HFF-Myc (cell line): ENCODE data around the gene EIF4G3.
"Not testable (repeated sequence)": the region's sequence is repeated elsewhere in the genome, so short reads cannot be mapped to it uniquely, and the experiment has no call there.

Source experiments
- DNase-seq: peaks from one replicate; pipeline ENCODE4 v3.0.0-alpha.2; 2011; ENCODE audit warnings: low read depth; ENCODE audit errors: extremely low read depth
- H3K4me3 ChIP-seq: replicated peaks from 2 replicates; pipeline ENCODE4 v1.5.1; 2011; ENCODE audit warnings: low read depth, mild to moderate bottlenecking, control low read depth, low read length
- CTCF ChIP-seq: IDR thresholded peaks from 2 replicates; pipeline ENCODE4 v1.5.1; 2012; ENCODE audit warnings: mild to moderate bottlenecking, low read depth, low read length, control low read depth; ENCODE audit errors: missing control alignments

EIF4G3 gene

GRCh38 chr1:20913242-20913641 is 263.5 kb downstream of the EIF4G3 start:
- no peak for TF ChIP-seq CTCF
- no peak for DNase-seq
- no peak overlapping the region for H3K4me3 ChIP-seq

DNA sequence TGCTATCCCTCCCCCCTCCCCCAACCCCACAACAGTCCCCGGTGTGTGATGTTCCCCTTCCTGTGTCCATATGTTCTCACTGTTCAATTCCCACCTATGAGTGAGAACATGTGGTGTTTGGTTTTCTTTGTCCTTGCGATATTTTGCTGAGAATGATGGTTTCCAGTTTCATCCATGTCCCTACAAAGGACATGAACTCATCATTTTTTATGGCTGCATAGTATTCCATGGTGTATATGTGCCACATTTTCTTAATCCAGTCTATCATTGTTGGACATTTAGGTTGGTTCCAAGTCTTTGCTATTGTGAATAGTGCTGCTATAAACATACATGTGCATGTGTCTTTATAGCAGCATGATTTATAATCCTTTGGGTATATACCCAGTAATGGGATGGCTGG is 269.2 kb downstream of the EIF4G3 start:
- H3K4me3 ChIP-seq, DNase-seq: not testable (repeated sequence)

DNA sequence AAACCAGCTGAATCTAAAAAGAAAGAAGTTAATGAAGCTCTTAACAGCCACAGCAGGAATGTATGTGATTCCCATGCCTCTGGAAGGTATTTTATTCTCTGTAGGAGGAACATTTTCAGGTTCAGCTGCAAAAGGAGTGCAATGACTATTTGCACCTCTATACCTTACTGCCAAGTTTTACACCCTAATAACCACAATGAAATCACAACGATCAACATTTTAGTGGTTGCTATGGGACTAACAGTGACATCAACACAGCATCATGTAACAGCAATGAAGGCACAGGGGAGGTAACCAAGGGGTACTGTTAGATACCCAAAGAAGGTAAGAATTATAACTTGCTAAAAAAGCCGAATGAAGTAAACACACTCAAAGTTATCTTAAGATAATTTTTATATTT is 273.3 kb downstream of the EIF4G3 start:
- no peak for TF ChIP-seq CTCF
- no peak overlapping the region for H3K4me3 ChIP-seq
- DNase-seq = peak; percentile 6

DNA sequence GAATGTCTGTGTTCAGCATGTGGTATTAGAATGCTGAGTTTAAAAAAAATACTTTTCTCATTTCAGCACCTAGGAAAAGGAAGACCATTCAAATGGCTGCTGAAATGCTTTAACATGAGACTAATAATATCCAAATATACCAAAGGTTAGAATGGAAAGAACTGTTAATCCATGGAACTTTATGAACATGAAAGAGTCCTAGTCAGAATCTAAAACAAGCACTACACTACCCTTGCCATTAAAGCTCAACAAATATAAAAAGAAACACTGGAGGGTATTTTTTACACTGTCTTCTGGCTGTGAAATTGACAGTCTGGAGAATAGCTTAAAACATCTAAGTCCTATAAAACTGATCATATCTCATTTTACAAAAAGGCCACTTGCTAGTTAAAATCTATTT is 276.6 kb downstream of the EIF4G3 start:
- DNase-seq = no peak
- TF ChIP-seq CTCF = no peak
- no peak overlapping the region for H3K4me3 ChIP-seq

- no peak for DNase-seq
- TF ChIP-seq CTCF = no peak
Observed at GRCh38 chr1:20899154-20899972, 277.3 kb downstream of the EIF4G3 start.

DNA sequence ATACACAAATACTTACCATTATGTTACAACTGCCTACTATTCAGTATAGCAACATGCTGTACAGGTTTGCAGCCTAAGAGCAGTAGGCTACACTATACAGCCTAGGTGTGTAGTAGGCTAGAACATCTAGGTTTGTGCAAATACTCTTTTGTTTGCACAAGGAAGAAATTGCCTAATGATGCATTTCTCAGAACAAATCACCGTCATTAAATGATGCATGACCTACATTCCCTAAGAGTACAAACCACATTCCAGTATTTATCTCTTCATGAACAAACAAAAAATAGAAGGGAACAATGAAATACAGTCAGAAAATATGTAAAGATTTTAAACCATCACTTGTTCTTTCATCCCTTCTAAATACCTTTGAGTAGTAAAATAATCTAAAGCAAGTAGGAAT is 279.9 kb downstream of the EIF4G3 start:
- H3K4me3 ChIP-seq = no peak overlapping the region
- no peak for DNase-seq

More at GRCh38 chr1:20899154-20899972, 277.3 kb downstream of the EIF4G3 start:
- no peak overlapping the region for H3K4me3 ChIP-seq

DNA sequence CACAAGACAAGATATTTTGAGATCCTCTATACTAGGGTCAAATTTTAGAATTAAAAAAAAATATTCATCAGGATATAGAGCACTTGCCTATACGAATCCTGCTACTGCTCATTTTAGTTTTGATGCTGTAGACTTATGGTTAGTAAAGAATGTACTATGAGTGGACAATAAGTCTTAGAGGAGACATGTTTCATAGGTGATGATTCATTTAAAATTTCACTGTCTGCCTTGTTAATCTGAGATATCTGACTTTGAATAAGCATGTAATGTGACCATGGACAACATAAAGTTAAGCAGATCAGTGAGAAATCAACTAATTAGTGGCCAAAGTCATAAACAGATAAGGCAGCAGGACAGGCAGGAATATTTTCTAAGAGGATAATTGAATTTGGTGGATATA is 282.8 kb downstream of the EIF4G3 start:
- TF ChIP-seq CTCF = no peak
- no peak overlapping the region for H3K4me3 ChIP-seq
- no peak for DNase-seq

More for the DNA sequence above, 279.9 kb downstream of the EIF4G3 start:
- TF ChIP-seq CTCF = no peak
